ENCODE measurements around the gene OLR1. TPM values are rescaled to one million over a fixed set of nuclear protein-coding genes. Genes with fewer than 3 reads are reported as not detected.
"Not testable (repeated sequence)": the region's sequence is repeated elsewhere in the genome, so short reads cannot be mapped to it uniquely, and the experiment has no call there.

The OLR1 gene
- total RNA-seq, 1 experiment from 2014 or later: not detected

GRCh38 chr12:10207136-10207535, 35.2 kb upstream of the OLR1 start:
- no peaks in the 10 kb centered on the region for H3K9me3 Mint-ChIP-seq
- TF ChIP-seq SMAD4 (CRISPR knock-in tag; IDR thresholded peaks at IDR 0.05) (no peak), ZNF219 (CRISPR knock-in tag; IDR thresholded peaks at IDR 0.05; ENCODE audit: borderline replicate concordance) (no peak), CTCF (IDR thresholded peaks at IDR 0.05) (no peak), FOXP1 (CRISPR knock-in tag; IDR thresholded peaks at IDR 0.05; ENCODE audit: borderline replicate concordance) (no peak), MYBL2 (CRISPR knock-in tag; IDR thresholded peaks at IDR 0.05) (no peak), ATF3 (CRISPR knock-in tag; conservative IDR thresholded peaks at IDR 0.05) (no peak), FOXK1 (CRISPR knock-in tag; IDR thresholded peaks at IDR 0.05) (no peak), EMX1 (CRISPR knock-in tag; IDR thresholded peaks at IDR 0.05) (no peak), ZNF121 (CRISPR knock-in tag; IDR thresholded peaks at IDR 0.05) (no peak), NFYB (CRISPR knock-in tag; conservative IDR thresholded peaks at IDR 0.05; ENCODE audit: low read depth) (no peak), TP53 (CRISPR knock-in tag; IDR thresholded peaks at IDR 0.05) (no peak), TCF7 (CRISPR knock-in tag; IDR thresholded peaks at IDR 0.05; ENCODE audit: low read depth) (no peak), ELF4 (CRISPR knock-in tag; IDR thresholded peaks at IDR 0.05; ENCODE audit: low read depth) (no peak), E2F1 (CRISPR knock-in tag; IDR thresholded peaks at IDR 0.05) (no peak), CREM (CRISPR knock-in tag; IDR thresholded peaks at IDR 0.05) (no peak), NR1H2 (CRISPR knock-in tag; IDR thresholded peaks at IDR 0.05) (no peak), PRRX2 (CRISPR knock-in tag; IDR thresholded peaks at IDR 0.05) (no peak)
- no peak overlapping the region for H3K27ac Mint-ChIP-seq
- no peak for DNase-seq (ENCODE audit: low spot score)
- no peaks in the 10 kb centered on the region for H3K36me3 Mint-ChIP-seq
- ChIA-PET CTCF (no interaction called here), POLR2A (interaction anchor here (0.5 kb wide), 1 partner anchor 11 kb away, joined by 3 read pairs; no protein-coding TSS in a partner anchor)
- H3K27me3 Mint-ChIP-seq (ENCODE audit: low read depth): no peaks in the 10 kb centered on the region; the same call in 1 of the 2 replicates
- ATAC-seq: no peak
- H3K4me3 Mint-ChIP-seq: no peak overlapping the region
- peaks cover 34% of the 10 kb centered on the region for H3K4me1 Mint-ChIP-seq

- DNase-seq (ENCODE audit: low spot score) (no peak), ATAC-seq (peak; percentile 80)
- Mint-ChIP-seq H3K4me3 (no peak overlapping the region), H3K27ac (peak overlapping the region; percentile 44; the same call in 1 of the 2 replicates), H3K27me3 (ENCODE audit: low read depth) (no peaks in the 10 kb centered on the region), H3K36me3 (no peaks in the 10 kb centered on the region), H3K9me3 (no peaks in the 10 kb centered on the region), H3K4me1 (peaks cover 31% of the 10 kb centered on the region)
- ChIA-PET CTCF (no interaction called here), POLR2A (no interaction called here)
- TF ChIP-seq CDX4 (CRISPR knock-in tag; IDR thresholded peaks at IDR 0.05; ENCODE audit: borderline replicate concordance) (no peak), JAZF1 (CRISPR knock-in tag; IDR thresholded peaks at IDR 0.05) (no peak)
Measured at GRCh38 chr12:10205220-10205807, 33.4 kb upstream of the OLR1 start.

GRCh38 chr12:10204495-10204894, 32.6 kb upstream of the OLR1 start:
- H3K27ac Mint-ChIP-seq; H3K36me3 Mint-ChIP-seq; DNase-seq (ENCODE audit: low spot score); H3K27me3 Mint-ChIP-seq (ENCODE audit: low read depth); CTCF ChIA-PET; POLR2A ChIA-PET; H3K9me3 Mint-ChIP-seq; H3K4me3 Mint-ChIP-seq; ATAC-seq: not testable (repeated sequence)
- peaks cover 31% of the 10 kb centered on the region for H3K4me1 Mint-ChIP-seq
